Measurements from ENCODE around the gene SERAC1. TPM values are rescaled to one million over a fixed set of nuclear protein-coding genes. Genes with fewer than 3 reads are reported as not detected.

SERAC1 gene
- total and polyA plus RNA-seq, 7 donors = 3.6 to 15.0 (median 9.6) TPM

DNA sequence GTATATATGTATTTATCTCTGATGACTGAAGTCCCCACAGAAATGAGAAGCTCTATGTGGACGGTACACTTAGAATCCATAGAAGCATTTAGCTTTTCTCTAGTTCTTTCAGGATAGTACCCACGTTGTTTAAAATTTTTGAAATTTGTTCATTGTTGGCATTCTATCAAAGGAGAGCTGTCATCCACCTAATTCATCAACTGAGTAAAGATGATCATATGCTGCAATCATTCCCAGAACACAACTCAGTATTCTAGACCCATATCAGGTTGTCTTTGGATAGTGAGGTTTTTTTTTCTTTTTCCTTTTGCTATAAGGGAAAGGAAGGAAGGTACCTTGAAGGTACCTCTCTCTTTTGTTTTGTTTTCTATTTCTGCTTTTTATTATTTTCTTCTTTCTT lies 9.3 kb downstream of the SERAC1 start:
- Histone ChIP-seq H3K36me3 (peaks cover 0 to 27% (median 0%) of the 10 kb centered on the region in 4 donors), H3K9me3 (no peaks in the 10 kb centered on the region), H3K27me3 (no peaks in the 10 kb centered on the region), H3K4me1 (peaks cover 0 to 13% (median 0%) of the 10 kb centered on the region in 4 donors), H3K4me3 (no peak overlapping the region), H3K27ac (peak overlapping the region in 1 of 4 donors; percentile 5)
- TF ChIP-seq EP300 (IDR thresholded peaks at IDR 0.05) (no peak), POLR2AphosphoS5 (IDR thresholded peaks at IDR 0.05) (no peak), POLR2A (IDR thresholded peaks at IDR 0.05) (no peak)
- TF ChIP-seq, protein P1, sequence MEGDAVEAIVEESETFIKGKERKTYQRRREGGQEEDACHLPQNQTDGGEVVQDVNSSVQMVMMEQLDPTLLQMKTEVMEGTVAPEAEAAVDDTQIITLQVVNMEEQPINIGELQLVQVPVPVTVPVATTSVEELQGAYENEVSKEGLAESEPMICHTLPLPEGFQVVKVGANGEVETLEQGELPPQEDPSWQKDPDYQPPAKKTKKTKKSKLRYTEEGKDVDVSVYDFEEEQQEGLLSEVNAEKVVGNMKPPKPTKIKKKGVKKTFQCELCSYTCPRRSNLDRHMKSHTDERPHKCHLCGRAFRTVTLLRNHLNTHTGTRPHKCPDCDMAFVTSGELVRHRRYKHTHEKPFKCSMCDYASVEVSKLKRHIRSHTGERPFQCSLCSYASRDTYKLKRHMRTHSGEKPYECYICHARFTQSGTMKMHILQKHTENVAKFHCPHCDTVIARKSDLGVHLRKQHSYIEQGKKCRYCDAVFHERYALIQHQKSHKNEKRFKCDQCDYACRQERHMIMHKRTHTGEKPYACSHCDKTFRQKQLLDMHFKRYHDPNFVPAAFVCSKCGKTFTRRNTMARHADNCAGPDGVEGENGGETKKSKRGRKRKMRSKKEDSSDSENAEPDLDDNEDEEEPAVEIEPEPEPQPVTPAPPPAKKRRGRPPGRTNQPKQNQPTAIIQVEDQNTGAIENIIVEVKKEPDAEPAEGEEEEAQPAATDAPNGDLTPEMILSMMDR (IDR thresholded peaks at IDR 0.05) = no peak
- intact Hi-C loops (cut with DNase I) = no loop called here
- WGBS, 2 donors = 87 to 91% methylated on average over 2 of the region's 2 CpGs
- no peak for DNase-seq

DNA sequence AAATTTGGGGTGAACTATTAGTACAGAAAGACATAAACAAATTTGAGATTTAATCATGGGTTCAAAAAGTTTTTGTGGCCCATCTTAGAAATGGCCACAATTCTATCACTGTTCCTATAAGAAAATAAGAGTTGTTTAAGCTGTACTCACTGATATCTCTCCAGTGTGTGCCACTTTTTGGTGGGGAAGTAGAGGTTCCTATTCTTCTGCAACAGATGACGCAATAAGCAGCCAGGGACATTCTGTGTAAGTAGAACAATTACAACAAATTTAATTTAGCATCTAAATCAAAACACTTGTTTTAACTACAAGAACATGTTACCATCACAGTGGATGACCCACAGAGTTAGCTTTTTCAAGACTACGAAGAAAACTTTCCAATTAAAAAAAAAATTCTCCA lies 9.9 kb downstream of the SERAC1 start:
- no peak for TF ChIP-seq POLR2AphosphoS5 (IDR thresholded peaks at IDR 0.05)
- no peak for TF ChIP-seq EP300 (IDR thresholded peaks at IDR 0.05)
- TF ChIP-seq POLR2A (IDR thresholded peaks at IDR 0.05) = no peak
- TF ChIP-seq, protein P1 (IDR thresholded peaks at IDR 0.05) = no peak
- intact Hi-C loops (cut with DNase I) = no loop called here
- peaks cover 0 to 27% (median 0%) of the 10 kb centered on the region in 4 donors for H3K36me3 ChIP-seq
- no peaks in the 10 kb centered on the region for H3K27me3 ChIP-seq
- no peak for DNase-seq
- no peak overlapping the region for H3K27ac ChIP-seq
- peaks cover 0 to 13% (median 0%) of the 10 kb centered on the region in 4 donors for H3K4me1 ChIP-seq
- H3K4me3 ChIP-seq = no peak overlapping the region
- no peaks in the 10 kb centered on the region for H3K9me3 ChIP-seq
- 97 to 98% methylated on average over 2 of the region's 2 CpGs for WGBS, 2 donors

DNA sequence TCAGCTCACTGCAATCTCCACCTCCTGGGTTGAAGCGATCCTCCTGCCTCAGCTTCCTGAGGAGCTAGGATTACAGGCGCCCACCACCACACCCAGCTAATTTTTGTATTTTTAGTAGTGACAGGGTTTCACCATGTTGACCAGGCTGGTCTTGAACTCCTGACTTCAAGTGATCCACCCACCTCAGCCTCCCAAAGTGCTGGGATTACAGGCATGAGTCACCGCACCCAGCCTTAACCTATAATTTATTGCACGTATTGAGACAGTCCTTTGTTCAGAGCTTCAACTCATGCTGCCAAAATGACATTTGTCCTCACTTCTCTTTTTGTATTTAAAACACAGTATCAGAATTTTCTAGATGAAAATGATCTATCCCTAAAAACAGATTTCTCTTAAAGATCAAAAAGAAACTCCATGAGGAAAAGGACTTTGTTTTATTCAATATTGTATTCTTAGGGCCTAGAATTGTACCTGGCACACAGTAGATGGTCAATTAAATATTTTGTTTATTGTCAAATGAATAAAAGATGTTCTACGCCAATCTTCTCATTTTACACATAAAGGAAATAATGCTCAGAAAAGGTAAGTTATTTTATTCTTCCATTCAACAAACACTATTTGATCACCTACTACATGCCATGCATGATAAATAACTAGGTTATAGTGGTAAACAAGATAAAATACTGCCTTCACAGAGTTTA lies 10.8 kb downstream of the SERAC1 start:
- intact Hi-C loops (cut with DNase I) = no loop called here
- no peak overlapping the region for H3K27ac ChIP-seq
- H3K4me1 ChIP-seq = peaks cover 0 to 13% (median 0%) of the 10 kb centered on the region in 4 donors
- H3K27me3 ChIP-seq = no peaks in the 10 kb centered on the region
- DNase-seq = no peak
- no peak overlapping the region for H3K4me3 ChIP-seq
- TF ChIP-seq POLR2A (IDR thresholded peaks at IDR 0.05) (no peak), POLR2AphosphoS5 (IDR thresholded peaks at IDR 0.05) (no peak), EP300 (IDR thresholded peaks at IDR 0.05) (no peak)
- TF ChIP-seq, protein P1 (IDR thresholded peaks at IDR 0.05) = no peak
- WGBS, 2 donors = 90 to 94% methylated on average over 5 of the region's 5 CpGs
- no peaks in the 10 kb centered on the region for H3K9me3 ChIP-seq
- peaks cover 0 to 27% (median 0%) of the 10 kb centered on the region in 4 donors for H3K36me3 ChIP-seq

DNA sequence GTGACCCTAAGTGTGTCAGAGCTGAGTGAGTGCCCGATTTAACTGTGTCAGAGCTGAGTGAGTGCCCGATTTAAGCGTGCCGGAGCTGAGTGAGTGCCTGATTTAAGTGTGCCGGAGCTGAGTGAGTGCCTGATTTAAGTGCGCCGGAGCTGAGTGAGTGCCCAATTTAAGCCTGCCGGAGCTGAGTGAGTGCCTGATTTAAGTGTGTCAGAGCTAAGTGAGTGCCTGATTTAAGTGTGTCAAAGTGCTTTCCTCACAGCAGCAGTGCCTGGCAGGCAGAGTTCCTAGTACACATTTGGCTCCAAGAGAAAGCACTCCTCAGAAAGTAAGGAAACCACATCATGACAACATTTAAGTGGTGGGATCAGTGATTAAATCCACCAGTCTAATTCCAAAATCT lies 13.2 kb downstream of the SERAC1 start:
- H3K36me3 ChIP-seq = peaks cover 0 to 32% (median 5%) of the 10 kb centered on the region in 4 donors
- WGBS, 2 donors = 96 to 98% methylated on average over 8 of the region's 8 CpGs
- no peak overlapping the region for H3K27ac ChIP-seq
- H3K27me3 ChIP-seq = no peaks in the 10 kb centered on the region
- no peaks in the 10 kb centered on the region for H3K9me3 ChIP-seq
- H3K4me1 ChIP-seq = no peaks in the 10 kb centered on the region
- TF ChIP-seq POLR2AphosphoS5 (IDR thresholded peaks at IDR 0.05) = no peak
- no peak for TF ChIP-seq POLR2A (IDR thresholded peaks at IDR 0.05)
- TF ChIP-seq EP300 (IDR thresholded peaks at IDR 0.05) = no peak
- TF ChIP-seq, protein P1 (IDR thresholded peaks at IDR 0.05) = no peak
- H3K4me3 ChIP-seq = no peak overlapping the region
- DNase-seq = no peak
- intact Hi-C loops (cut with DNase I) = no loop called here
